ENCODE measurements around the gene ZC3H10.
"Not testable (repeated sequence)": the region's sequence is repeated elsewhere in the genome, so short reads cannot be mapped to it uniquely, and the experiment has no call there.

The ZC3H10 gene, protein sequence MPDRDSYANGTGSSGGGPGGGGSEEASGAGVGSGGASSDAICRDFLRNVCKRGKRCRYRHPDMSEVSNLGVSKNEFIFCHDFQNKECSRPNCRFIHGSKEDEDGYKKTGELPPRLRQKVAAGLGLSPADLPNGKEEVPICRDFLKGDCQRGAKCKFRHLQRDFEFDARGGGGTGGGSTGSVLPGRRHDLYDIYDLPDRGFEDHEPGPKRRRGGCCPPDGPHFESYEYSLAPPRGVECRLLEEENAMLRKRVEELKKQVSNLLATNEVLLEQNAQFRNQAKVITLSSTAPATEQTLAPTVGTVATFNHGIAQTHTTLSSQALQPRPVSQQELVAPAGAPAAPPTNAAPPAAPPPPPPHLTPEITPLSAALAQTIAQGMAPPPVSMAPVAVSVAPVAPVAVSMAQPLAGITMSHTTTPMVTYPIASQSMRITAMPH
- 17.1 reads per million, percentile 43 among the genes with 10 or more reads in this experiment for total RNA-seq

GRCh38 chr12:56117778-56118687 lies at the start of gene ZC3H10:
ZC3H10 (plus strand) TSS chr12:56118266; CDS start chr12:56120563, 2,297 bp downstream.
- peak; percentile 97 for DNase-seq

DNA sequence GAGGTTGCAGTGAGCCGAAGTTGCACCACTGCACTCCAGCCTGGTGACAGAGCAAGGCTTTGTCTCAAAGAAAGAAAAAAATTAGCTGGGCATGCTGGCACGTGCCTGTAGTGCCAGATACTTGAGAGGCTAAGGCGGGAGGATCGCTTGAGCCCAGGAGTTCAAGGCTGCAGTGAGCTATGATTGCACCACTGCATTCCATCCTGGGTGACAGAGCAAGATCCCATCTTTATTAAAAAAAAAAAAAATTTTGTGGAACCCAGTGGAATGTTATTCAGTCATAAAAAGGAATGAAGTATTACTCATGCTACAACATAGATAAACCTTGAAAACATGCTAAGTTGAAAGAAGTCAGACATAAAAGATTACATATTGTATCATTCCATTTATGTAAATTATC lies 46.4 kb upstream of the ZC3H10 start:
- no peak for DNase-seq

GRCh38 chr12:56074396-56074795 lies 43.7 kb upstream of the ZC3H10 start:
- DNase-seq, result no peak

- DNase-seq, result not testable (repeated sequence)
These were observed 40.1 kb upstream of the ZC3H10 start for GRCh38 chr12:56077966-56078365.

- DNase-seq, result no peak
These were observed 39.6 kb upstream of the ZC3H10 start for GRCh38 chr12:56078427-56078826.

DNA sequence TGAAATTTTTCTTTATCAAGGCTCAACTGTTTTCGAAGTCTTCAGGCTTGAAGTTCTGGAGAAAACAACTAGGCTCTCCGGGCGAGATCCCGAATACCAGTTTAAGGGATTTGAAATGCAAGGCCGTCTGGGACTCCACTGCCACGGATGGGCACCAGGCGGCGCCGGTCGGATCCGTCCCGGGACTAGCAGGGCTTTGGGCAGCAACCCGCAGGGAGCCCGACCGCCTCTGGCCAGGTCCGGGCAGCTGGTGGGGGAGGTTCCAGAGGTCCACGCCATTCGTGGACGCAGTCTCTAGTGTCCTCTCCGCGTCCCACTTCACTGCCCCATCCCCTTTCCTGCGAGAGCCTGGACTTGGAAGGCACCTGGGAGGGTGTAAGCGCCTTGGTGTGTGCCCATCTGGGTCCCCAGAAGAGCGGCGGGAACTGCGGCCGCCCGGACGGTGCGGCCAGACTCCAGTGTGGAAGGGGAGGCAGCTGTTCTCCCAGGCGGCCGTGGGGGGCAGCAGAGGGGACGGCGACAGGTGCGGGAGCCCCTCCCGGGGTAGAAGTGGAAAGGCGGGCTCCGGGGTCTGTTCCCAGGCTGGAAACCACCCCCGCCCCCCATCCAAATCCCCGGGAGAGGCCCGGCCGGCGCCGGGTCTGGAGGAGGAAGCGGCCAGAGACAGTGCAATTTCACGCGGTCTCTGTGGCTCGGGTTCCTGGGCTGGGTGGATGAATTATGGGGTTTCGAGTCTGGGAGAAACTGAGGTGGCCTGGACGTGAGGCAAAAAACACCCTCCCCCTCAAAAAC lies 38.9 kb upstream of the ZC3H10 start:
- DNase-seq, result peak; percentile 36

DNA sequence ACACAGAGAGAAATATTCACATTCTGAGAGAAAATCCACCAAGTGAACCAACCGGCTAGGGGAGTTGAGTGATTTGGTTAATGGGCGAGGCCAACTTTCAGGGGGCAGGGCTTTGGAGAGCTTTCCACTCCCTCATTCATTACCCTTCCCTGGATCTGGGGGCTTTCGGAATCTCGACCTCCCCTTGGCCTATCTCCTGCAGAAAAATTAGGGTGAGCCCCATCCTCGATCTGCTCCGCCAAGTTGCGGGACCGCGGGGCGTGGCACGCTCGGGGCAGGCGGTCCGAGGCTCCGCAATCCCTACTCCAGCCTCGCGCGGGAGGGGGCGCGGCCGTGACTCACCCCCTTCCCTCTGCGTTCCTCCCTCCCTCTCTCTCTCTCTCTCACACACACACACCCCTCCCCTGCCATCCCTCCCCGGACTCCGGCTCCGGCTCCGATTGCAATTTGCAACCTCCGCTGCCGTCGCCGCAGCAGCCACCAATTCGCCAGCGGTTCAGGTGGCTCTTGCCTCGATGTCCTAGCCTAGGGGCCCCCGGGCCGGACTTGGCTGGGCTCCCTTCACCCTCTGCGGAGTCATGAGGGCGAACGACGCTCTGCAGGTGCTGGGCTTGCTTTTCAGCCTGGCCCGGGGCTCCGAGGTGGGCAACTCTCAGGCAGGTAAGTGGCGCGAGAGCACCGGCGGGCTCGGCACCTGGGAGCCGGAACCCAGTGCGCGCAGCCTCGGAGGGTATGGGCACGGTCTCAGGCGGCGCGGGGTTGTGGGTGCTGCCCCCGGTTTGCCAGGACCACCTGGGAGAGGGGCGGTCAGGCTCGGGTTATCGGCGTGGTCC lies 38.1 kb upstream of the ZC3H10 start, which contains the start of gene ERBB3:
Gene ERBB3 (plus strand): TSS at position 443 of the 833 bp plus-strand sequence. CDS start 136 bp downstream, at position 579.
- DNase-seq, result peak; percentile 60

GRCh38 chr12:56080556-56081138 lies 37.4 kb upstream of the ZC3H10 start:
- no peak for DNase-seq

- DNase-seq, result no peak
These were observed 36.4 kb upstream of the ZC3H10 start for GRCh38 chr12:56081393-56082347.

- DNase-seq, result no peak
These were observed 35.7 kb upstream of the ZC3H10 start for GRCh38 chr12:56082382-56082781.

- no peak for DNase-seq
These were observed 35.1 kb upstream of the ZC3H10 start for GRCh38 chr12:56082967-56083366.

GRCh38 chr12:56084958-56085543 lies 33.0 kb upstream of the ZC3H10 start:
- no peak for DNase-seq

GRCh38 chr12:56086096-56086495 lies 32.0 kb upstream of the ZC3H10 start:
- DNase-seq, result no peak

DNA sequence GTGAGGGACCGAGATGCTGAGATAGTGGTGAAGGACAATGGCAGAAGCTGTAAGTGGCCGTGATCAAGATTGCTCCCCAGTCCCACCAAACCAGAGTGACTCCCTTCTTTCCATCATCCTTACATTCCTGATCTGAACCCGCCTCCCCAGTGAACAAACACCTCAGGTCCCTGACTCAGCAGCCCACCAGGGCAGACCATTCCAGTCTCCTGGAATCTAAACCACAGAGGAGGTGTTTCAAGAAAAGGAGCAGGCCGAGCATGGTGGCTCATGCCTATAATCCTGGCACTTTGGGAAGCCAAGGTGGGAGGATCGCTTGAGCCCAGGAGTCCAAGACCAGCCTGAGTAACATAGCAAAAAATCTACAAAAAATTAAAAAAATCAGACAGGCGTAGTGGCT lies 31.5 kb upstream of the ZC3H10 start:
- DNase-seq, result no peak

DNA sequence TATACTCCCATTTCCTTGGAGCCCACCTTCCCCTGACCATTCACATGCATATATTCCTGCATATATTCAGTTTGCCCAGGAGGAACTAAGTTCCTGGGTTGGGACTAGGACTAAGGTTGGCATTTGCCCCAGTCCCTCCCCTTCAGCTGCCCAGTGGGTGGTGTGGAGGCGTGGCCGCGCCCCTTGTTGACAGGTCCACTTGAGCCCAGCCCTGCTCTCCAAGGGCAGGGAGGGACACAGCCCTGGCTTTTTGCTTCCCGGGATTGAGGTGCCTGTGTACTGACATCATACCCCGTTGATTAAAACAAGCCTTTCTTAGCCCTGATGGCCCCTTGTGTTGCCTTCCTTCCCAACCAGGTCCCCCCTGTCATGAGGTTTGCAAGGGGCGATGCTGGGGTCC lies 30.8 kb upstream of the ZC3H10 start:
- no peak for DNase-seq

DNA sequence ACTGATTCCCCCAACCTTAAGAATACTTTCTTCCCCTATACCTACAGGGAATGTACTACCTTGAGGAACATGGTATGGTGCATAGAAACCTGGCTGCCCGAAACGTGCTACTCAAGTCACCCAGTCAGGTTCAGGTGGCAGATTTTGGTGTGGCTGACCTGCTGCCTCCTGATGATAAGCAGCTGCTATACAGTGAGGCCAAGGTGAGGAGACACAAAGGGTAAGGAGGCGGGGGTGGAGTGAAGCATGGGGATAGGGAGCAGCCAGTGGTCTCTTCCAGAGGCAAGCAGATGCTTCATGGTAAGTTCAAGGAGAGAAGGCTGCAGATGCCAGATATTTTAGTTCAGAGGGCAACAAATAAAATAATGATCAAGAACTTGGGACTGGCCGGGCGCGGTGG lies 20.3 kb upstream of the ZC3H10 start:
- no peak for DNase-seq

DNA sequence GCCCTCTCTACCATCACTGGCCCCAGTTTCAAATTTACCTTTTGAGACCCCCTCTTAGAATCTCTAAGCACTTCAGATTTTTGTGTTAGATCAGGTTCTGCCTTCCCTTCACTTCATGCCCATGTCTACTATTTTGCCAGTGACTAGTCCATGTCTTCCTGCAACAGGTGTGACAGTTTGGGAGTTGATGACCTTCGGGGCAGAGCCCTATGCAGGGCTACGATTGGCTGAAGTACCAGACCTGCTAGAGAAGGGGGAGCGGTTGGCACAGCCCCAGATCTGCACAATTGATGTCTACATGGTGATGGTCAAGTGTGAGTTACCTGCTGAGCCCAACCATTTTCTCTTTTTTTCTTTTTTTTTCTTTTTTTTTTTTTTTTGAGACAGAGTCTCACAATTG lies 19.5 kb upstream of the ZC3H10 start:
- no peak for DNase-seq

- no peak for DNase-seq
These were observed 18.3 kb upstream of the ZC3H10 start for GRCh38 chr12:56099787-56100186.

GRCh38 chr12:56101045-56101444 lies 17.0 kb upstream of the ZC3H10 start:
- DNase-seq, result no peak

DNA sequence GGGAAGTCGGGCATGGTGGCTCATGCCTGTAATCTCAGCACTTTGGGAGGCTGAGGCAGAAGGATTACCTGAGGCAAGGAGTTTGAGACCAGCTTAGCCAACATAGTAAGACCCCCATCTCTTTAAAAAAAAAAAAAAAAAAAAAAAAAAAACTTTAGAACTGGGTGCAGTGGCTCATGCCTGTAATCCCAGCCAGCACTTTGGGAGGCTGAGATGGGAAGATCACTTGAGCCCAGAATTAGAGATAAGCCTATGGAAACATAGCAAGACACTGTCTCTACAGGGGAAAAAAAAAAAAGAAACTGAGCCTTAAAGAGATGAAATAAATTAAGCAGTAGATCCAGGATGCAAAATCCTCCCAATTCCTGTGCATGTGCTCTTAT lies 15.4 kb upstream of the ZC3H10 start:
- DNase-seq, result no peak

All from effector CD4-positive, alpha-beta T cell (primary cell).